ENCODE data around the gene RTN4R. TPM values are rescaled to one million over a fixed set of nuclear protein-coding genes. Genes with fewer than 3 reads are reported as not detected.

Gene RTN4R
- total RNA-seq, 2 donors from 2014 or later, result 0.48 to 0.78 TPM

Other genes with a start within 250 kb of the RTN4R start
- 10 to 100 TPM; 50.5 to 61.6 TPM for gene TANGO2, start 247.2 kb downstream of the RTN4R start, total RNA-seq
- gene DGCR8, start 188.1 kb downstream of the RTN4R start, total RNA-seq, result 10 to 100 TPM; 60.1 to 89.5 TPM
- 100 to 1,000 TPM; 236 to 499 TPM for gene RANBP1, start 152.2 kb downstream of the RTN4R start, total RNA-seq
- 100 to 1,000 TPM; 107 to 166 TPM for gene TRMT2A, start 151.1 kb downstream of the RTN4R start, total RNA-seq
- 100 to 1,000 TPM in 1 of 2 donors, 10 to 100 TPM in 1; 53.9 to 124 TPM for gene ZDHHC8, start 136.5 kb downstream of the RTN4R start, total RNA-seq
- under 1 TPM in 1 of 2 donors, not detected in 1; 0.36 TPM for gene CCDC188, start 117.3 kb downstream of the RTN4R start, total RNA-seq
- 10 to 100 TPM; 18.7 to 27.2 TPM for gene DGCR6L, start 51.7 kb upstream of the RTN4R start, total RNA-seq
- 10 to 100 TPM in 1 of 2 donors, 1 to 10 TPM in 1; 3.7 to 11.9 TPM for gene ZNF74, start 125.8 kb upstream of the RTN4R start, total RNA-seq
- gene SCARF2, start 169.5 kb upstream of the RTN4R start, total RNA-seq, result under 1 TPM in 1 of 2 donors, not detected in 1; 0.48 TPM
- 10 to 100 TPM; 15.9 to 21.0 TPM for gene KLHL22, start 227.5 kb upstream of the RTN4R start, total RNA-seq
- gene MED15, start 239.3 kb upstream of the RTN4R start, total RNA-seq, result 100 to 1,000 TPM; 171 to 178 TPM